IPS-NIHi7 (cell line): ENCODE measurements around the gene SPINK6.
A peak's percentile ranks its signal among the peaks of the same experiment; 100 is the strongest.

Source experiments
- DNase-seq: peaks from one replicate; pipeline ENCODE4 v3.0.0; 2012; ENCODE audit warnings: mixed read lengths; ENCODE audit errors: extremely low spot score

SPINK6 gene, protein sequence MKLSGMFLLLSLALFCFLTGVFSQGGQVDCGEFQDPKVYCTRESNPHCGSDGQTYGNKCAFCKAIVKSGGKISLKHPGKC

DNA sequence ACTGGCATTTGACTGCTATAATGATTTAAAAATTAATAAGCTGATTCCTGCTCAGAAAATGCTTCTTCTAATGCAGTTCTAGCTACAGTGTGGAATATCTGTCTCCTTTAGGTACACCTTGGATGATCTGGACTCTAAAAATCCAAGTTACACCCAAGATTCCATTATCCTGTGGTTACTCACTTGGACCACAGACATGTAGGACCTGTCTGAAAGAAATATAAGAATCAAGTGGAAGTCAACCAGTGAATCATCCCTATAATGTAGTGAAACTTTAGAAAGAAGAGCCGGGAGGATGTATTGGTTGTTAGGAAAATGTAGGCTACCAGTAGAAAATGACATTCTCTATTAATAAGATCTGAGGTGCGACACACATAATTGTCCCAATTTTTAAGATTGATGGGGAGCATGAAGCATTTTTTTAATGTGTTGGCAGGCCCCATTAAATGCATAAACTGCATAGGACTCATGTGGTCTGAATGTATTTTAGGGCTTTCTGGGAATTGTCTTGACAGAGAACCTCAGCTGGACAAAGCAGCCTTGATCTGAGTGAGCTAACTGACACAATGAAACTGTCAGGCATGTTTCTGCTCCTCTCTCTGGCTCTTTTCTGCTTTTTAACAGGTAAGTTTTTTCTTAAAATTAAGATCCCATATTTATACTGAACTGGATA is at the start of gene SPINK6:
Gene SPINK6, plus strand, starts transcription at position 512 of the 673 bp plus-strand sequence. Its CDS starts 55 bp downstream, at position 567.
- DNase-seq, result no peak

GRCh38 chr5:148156609-148157008 is 46.2 kb upstream of the SPINK6 start:
- DNase-seq, result no peak

- no peak for DNase-seq
Measured at GRCh38 chr5:148162038-148162437, 40.8 kb upstream of the SPINK6 start.

DNA sequence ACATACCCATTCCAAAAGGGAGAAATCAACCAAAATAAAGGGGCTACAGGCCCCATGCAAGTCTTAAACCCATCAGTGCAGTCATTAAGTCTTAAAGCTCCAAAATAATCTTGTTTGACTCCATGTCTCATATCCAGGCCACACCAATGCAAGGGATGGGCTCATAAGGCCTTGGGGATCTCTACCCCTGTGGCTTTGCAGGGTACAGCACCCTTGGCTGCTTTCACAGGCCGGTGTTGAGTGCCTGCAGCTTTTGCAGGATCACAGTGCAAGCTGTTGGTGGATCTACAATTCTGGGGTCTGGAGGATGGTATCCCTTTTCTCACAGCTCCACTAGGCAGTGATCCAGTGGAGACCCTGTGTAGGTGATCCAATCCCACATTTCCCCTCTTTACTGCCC is 39.5 kb upstream of the SPINK6 start:
- DNase-seq, result no peak

GRCh38 chr5:148166550-148167283 is 36.1 kb upstream of the SPINK6 start:
- no peak for DNase-seq

DNA sequence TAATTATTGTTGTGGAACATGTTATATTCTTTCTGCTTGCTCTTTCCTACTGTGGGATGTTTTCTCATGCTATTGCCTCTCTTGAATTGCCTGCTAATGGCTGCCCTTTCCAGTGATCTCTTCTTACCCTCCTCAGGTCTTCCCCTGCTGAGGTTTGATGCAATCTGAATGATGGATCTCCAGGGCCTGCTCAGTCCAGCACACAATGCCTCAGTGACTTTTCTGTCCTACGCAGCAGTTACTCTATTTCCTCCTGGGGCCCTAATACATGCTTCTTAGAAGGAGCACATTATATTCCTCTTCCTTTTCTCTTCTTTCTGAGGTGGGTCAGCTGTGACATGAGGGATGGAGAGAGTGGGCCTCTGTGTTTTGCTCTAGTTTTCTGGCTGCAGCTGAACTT is 34.6 kb upstream of the SPINK6 start, which contains the start of gene SPINK14:
Gene SPINK14, plus strand, starts transcription at position 301 of the 400 bp plus-strand sequence. CDS start 1,187 bp downstream, outside the sequence.
- no peak for DNase-seq

GRCh38 chr5:148172377-148172776 is 30.5 kb upstream of the SPINK6 start:
- DNase-seq, result no peak

DNA sequence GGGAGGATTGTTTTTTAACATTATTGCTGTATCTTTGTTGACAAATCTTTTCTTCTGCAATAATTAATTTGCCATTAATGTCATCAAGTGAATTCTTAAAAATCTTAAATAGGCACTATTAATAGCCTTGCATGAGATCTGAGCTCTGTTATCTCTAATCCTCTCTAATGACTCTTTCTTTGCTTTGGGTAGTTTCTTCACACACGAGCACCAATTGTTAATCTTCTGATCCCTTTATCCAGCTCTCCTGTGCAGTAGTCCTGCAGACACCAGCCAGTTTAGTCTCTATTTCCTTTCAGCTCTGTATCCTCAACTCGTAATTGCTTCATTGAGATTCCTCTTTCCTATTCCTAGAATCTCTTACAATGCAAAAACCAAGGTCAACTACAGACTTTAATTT is 26.4 kb upstream of the SPINK6 start:
- DNase-seq, result no peak

DNA sequence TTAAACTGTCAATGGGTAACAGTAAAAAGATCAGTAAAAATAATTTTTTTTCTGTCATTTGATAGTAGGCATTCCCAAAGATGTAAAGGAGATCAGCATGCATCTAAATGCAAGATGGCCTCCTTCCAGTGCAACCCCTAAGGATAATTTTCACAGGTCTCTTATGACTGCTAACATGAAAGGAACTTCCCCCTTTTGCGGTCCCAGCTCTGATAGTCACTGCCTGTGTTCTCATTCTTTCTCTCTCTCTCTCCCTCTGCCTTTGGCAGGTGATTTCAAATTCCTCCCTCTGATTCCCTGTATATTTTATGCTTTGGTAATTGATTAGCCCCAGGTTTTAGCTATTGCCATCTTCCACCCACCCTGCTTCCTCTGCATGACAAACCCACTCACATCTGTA is 25.6 kb upstream of the SPINK6 start:
- DNase-seq, result no peak

GRCh38 chr5:148179234-148179824 is 23.5 kb upstream of the SPINK6 start:
- peak; percentile 18 for DNase-seq

DNA sequence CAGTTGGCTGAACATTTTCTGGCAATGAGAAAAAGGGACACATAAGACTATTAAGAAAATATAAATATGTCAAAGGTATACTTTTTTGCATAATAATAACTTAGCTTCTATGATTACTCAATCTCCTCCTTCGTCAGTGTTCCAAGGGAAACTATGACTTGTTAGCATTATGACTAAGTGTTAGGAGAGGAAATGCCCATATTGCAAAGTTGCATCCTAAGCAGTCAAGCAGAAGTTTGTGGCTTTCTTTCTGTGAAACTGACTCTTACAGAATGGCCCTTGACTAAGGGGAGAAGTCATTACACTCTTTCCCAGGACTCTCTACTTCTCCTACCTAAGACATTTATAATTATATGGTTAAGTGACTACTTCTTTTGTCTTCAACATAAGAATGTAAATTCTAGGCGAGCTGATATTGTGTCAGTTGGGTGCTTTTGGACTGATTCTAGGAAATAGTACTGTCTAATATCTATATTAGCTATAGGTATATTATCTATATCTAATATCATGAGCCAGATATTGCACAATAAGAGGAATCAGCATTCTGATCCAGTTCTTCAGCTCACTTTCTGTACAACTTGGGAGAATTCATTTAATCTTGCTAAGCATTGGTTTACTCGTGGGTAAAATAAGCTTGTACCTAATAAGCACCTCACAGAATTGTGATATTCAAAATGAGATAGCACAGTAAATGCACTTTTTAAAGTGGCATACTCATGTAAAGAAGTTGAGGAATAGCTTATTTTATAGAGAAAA is 16.4 kb upstream of the SPINK6 start:
- DNase-seq, result no peak

DNA sequence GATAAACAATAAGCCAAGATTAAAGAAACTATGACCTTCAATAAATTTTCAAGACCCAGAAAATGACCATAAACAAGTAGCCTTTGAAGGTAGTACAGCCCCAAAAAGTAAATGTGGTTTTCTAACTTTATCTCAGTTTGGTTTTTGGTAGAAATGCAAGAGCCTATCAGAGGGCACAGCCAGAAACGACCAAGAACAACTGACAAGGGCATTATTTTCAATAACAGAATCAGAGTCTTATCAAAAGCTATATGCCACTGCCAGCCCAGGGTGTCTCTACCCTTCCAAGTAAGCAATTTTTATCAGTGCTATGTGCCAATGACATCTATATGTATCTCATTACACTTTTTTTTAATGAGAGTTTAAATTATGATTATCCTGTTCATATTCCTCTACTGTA is 11.8 kb upstream of the SPINK6 start:
- DNase-seq, result no peak

- no peak for DNase-seq
Measured at GRCh38 chr5:148193202-148193601, 9.6 kb upstream of the SPINK6 start.

DNA sequence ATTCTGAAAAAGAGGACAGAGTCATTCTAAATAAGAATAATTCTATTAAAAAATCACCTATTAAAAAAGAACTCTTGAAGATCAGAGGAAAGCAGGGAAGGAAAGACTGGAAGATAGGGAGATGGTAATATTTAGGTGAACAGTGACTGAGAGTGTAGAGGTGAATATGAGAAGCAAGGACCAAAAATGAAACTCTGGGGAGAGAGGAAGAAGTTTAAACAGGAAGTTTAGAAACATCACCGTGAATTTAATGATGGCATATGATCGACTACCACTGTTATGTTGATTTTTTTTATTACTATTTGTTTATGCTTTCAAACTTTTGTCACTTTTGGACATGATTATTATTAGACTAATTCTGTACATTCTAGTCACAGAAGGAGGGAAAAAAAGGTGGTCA is 1.7 kb upstream of the SPINK6 start:
- DNase-seq, result no peak

GRCh38 chr5:148205044-148205806 is 2.4 kb downstream of the SPINK6 start:
- DNase-seq, result no peak

DNA sequence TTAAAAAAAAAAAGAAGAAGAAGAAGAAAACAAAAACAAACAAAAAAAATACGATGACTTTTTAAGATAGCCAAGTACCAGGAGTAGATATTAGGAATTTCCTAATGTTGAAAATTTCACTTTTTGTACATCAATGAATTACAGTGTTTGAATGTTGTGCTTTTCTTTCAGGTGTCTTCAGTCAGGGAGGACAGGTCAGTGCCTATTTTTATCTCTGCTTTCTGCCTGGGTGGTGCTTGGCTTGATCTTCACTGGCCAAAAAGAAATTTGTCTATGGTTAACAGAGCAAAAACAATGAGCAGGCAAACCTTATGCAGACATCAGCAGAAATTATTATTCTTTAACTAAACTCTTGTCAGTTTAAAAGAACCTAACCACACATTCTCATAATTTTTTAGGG is 3.0 kb downstream of the SPINK6 start:
- DNase-seq, result no peak

- no peak for DNase-seq
Measured at GRCh38 chr5:148206620-148207019, 3.8 kb downstream of the SPINK6 start.

DNA sequence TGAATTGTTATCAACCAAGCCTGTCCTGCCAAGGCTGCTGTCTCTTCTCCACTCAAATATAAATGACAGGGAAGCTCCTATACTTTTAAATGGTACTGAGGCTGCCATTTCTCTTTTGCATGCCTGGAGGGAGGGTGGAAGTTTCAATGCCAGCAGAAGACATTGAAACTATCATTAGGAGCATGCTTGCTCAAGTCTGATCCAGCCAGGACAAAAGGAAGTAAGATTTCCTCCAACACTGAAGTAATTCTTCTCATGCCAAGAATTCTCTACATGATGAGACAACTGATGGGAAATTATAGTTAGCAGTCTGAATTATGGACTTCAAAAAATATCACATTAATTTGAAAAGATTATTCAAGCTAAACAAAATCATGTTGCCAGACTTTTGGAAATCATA is 5.4 kb downstream of the SPINK6 start:
- no peak for DNase-seq

DNA sequence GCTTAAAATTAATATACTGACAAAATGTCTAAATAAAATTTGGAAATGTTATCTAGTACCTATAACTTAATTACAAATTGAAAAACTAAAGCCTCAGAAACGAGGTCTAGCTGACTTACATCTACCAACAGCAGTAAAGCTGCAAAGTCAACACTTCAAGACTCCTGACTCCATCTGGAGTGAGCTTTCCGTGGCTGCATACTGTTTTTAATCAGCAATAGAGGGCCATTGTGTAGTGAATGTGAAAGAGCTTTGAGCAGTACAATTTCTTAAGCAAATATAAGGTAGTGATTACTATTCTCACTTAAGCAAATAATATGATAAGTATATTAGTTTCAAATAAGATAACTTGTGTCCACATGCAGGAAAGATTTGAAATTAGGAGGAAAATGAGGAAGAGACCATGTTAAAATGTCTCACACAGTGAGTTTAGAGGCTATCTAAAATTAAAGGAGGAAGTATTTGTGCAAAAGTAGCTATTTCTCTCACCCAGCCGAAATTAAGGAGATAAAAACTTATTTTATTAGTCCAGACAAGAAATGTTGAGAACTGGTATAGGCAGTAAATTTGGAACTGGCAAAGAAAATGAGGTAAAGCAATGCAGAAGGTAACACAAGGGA is 6.4 kb downstream of the SPINK6 start:
- DNase-seq, result no peak

DNA sequence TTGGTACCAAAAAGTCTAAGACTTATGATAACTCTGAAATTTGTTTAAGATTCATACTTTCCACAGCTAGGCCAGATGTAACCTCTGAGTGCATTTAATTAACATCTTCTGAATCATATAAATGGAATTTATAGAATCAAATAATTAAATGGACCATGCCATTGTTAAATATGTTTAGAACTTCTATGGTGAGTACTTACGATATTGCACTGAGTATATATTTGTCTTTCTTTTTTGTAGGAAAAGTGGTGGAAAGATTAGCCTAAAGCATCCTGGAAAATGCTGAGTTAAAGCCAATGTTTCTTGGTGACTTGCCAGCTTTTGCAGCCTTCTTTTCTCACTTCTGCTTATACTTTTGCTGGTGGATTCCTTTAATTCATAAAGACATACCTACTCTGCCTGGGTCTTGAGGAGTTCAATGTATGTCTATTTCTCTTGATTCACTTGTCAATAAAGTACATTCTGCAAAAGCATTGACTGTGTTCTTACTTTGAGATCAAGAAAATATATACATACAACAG is 11.9 kb downstream of the SPINK6 start:
- no peak for DNase-seq

DNA sequence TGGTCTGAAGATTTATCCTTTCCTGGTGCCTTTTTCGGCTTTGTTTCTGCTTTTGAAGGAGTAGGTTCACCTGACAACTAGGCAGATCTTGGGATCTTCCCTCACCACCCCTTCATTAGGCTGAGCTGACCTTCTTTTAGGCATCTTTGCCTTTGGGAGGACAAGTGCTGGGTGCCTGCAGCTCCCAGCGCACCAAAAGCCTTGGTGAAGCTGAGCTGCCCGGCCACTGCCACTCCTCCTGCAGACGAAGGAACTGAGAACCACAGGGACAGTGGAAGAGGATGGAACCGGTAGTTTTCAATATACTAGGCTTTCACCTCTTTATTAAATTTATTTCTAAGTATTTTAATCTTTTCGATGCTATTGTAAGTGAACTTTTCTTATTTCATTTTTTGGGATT is 18.7 kb downstream of the SPINK6 start:
- no peak for DNase-seq
